Calu3 (cell line): ENCODE measurements around the gene ELAC2. TPM values are rescaled to one million over a fixed set of nuclear protein-coding genes. Genes with fewer than 3 reads are reported as not detected.

ENCODE experiments used
- BruUV-seq: library from RNA; stranded (reverse); fragments of 400-500 nt; replicated peaks from 2 replicates; lab custom pipeline; 2021; lab: Mats Ljungman, UMichigan
- CTCF ChIA-PET: fragments of 300-600 bp; sonication (Branson Sonifier 250); formaldehyde crosslinking; loops from one replicate; lab custom pipeline; 2022; ENCODE audit warnings: antibody characterized with exemption; lab: Charles Lee
- DNase-seq: peaks from one replicate; pipeline ENCODE4 v3.0.0; 2022
- H3K27ac Mint-ChIP-seq: one replicate; pipeline ENCODE4 v1.8.0; 2022; ENCODE audit warnings: mixed read lengths; ENCODE audit not compliant: unreplicated experiment
- H3K27me3 Mint-ChIP-seq: one replicate; pipeline ENCODE4 v1.8.0; 2022; ENCODE audit warnings: mixed read lengths; ENCODE audit not compliant: unreplicated experiment
- H3K36me3 Mint-ChIP-seq: one replicate; pipeline ENCODE4 v1.8.0; 2022; ENCODE audit warnings: mild to moderate bottlenecking, moderate library complexity, mixed read lengths; ENCODE audit not compliant: insufficient read depth, unreplicated experiment
- H3K4me1 Mint-ChIP-seq: one replicate; pipeline ENCODE4 v1.8.0; 2022; ENCODE audit warnings: mild to moderate bottlenecking, low read depth, mixed read lengths; ENCODE audit not compliant: unreplicated experiment
- H3K4me3 Mint-ChIP-seq: one replicate; pipeline ENCODE4 v1.8.0; 2022; ENCODE audit warnings: mild to moderate bottlenecking, low read depth, moderate library complexity, mixed read lengths; ENCODE audit not compliant: unreplicated experiment
- H3K9me3 Mint-ChIP-seq: one replicate; pipeline ENCODE4 v1.8.0; 2022; ENCODE audit warnings: low read depth, mixed read lengths; ENCODE audit not compliant: unreplicated experiment
- CTCF ChIP-seq: fragments of 200-600 bp; IDR thresholded peaks from one replicate; pipeline ENCODE4 v1.8.0; 2022; ENCODE audit warnings: antibody characterized with exemption; ENCODE audit not compliant: unreplicated experiment
- intact Hi-C: fragments of 100-400 bp; cut with micrococcal nuclease; formaldehyde crosslinking; loops from one replicate; pipeline ENCODE4 v1.10.0; 2022; ENCODE audit not compliant: unreplicated experiment
- total RNA-seq: library from RNA; stranded (reverse); gene quantifications from 2 replicates; pipeline ENCODE4 v1.2.3, GENCODE V29; 2022

ELAC2 gene
- total RNA-seq, 1 experiment from 2014 or later = 39.8 TPM

- Mint-ChIP-seq H3K4me3 (no peak overlapping the region), H3K9me3 (no peaks in the 10 kb centered on the region), H3K27me3 (no peaks in the 10 kb centered on the region), H3K36me3 (peaks cover 17% of the 10 kb centered on the region), H3K4me1 (no peaks in the 10 kb centered on the region), H3K27ac (no peak overlapping the region)
- BruUV-seq = no TSS peak
- TF ChIP-seq CTCF = peak; percentile 67
- peak; percentile 60 for DNase-seq
- intact Hi-C loops = loop anchor here (1.0 to 10.0 kb wide), 5 partner anchors 258 to 823 kb away; partner anchors contain the start of gene MYOCD
- CTCF ChIA-PET = no interaction called here
These were observed 14.9 kb downstream of the ELAC2 start for GRCh38 chr17:13002761-13003453.

DNA sequence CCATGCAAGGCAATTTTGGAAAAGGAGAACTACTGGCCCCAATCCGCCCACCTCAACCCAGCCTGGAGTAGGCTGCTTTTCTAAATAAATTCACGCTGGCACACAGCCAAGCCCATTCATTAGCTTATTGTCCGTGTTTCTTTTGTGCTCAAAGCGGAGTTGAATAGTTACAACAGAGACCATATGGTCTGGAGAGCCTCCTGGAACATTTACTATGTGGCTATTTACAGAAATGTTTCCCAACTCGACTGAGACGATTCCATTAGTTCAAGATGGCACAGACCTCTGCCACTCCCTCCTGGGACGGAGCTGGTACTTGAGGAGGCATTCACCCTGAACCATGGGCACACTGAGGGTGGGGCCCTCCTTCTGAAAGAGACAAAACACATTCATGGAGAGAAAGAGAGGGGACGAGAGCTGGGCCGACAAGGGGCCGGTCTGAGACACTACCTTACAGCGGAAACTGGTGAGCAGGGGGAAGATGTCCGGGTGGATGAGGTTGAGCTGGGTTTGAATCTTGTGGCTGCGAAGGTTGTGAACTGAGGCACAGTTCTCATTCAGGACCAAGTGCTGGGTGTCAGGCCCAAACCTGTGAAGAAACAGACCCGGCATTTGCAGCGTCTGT, 15.7 kb downstream of the ELAC2 start:
- DNase-seq = no peak
- H3K9me3 Mint-ChIP-seq = no peaks in the 10 kb centered on the region
- no peaks in the 10 kb centered on the region for H3K27me3 Mint-ChIP-seq
- H3K27ac Mint-ChIP-seq = no peak overlapping the region
- H3K36me3 Mint-ChIP-seq = peaks cover 14% of the 10 kb centered on the region
- H3K4me3 Mint-ChIP-seq = no peak overlapping the region
- TF ChIP-seq CTCF = no peak
- CTCF ChIA-PET = no interaction called here
- intact Hi-C loops = loop anchor here (5.0 to 10.0 kb wide), 3 partner anchors 257 to 455 kb away; partner anchors contain the start of gene MYOCD
- no peaks in the 10 kb centered on the region for H3K4me1 Mint-ChIP-seq
- no TSS peak for BruUV-seq

DNA sequence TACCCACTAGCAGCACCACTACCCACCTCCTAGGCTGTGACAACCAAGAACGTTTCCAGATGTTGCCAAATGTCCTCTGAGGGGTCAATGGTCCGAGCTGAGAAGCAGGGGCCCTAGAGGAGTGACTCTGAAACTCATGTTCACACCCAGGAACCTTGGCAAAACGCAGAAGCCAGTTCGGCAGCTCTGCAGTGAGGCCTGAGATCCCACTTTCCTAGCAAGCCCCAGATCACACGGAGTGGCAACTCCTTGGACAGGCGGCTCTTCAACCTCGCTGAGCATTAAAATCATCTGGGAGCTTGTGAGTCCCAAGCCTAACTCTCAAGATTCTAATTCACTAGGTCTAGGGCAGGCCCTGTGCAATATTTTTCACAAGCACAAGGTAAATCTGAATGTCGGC, 17.3 kb downstream of the ELAC2 start:
- TF ChIP-seq CTCF = no peak
- H3K9me3 Mint-ChIP-seq = no peaks in the 10 kb centered on the region
- no peak overlapping the region for H3K27ac Mint-ChIP-seq
- CTCF ChIA-PET = no interaction called here
- no TSS peak for BruUV-seq
- no peaks in the 10 kb centered on the region for H3K4me1 Mint-ChIP-seq
- DNase-seq = no peak
- intact Hi-C loops = loop anchor here (5.0 to 10.0 kb wide), 3 partner anchors 256 to 453 kb away; partner anchors contain the start of gene MYOCD
- H3K4me3 Mint-ChIP-seq = no peak overlapping the region
- peaks cover 17% of the 10 kb centered on the region for H3K36me3 Mint-ChIP-seq
- no peaks in the 10 kb centered on the region for H3K27me3 Mint-ChIP-seq

GRCh38 chr17:12998874-12999273, 19.0 kb downstream of the ELAC2 start:
- Mint-ChIP-seq H3K27ac (no peak overlapping the region), H3K4me3 (no peak overlapping the region), H3K36me3 (peaks cover 26% of the 10 kb centered on the region), H3K4me1 (no peaks in the 10 kb centered on the region), H3K27me3 (no peaks in the 10 kb centered on the region), H3K9me3 (no peaks in the 10 kb centered on the region)
- BruUV-seq = no TSS peak
- intact Hi-C loops = no loop called here
- CTCF ChIA-PET = no interaction called here
- DNase-seq = no peak
- TF ChIP-seq CTCF = no peak
